ENCODE measurements around the gene ZNF580. TPM values are rescaled to one million over a fixed set of nuclear protein-coding genes. Genes with fewer than 3 reads are reported as not detected.

Gene ZNF580
- total and polyA plus RNA-seq, 11 donors, result 8.2 to 41.5 (median 21.1) TPM

DNA sequence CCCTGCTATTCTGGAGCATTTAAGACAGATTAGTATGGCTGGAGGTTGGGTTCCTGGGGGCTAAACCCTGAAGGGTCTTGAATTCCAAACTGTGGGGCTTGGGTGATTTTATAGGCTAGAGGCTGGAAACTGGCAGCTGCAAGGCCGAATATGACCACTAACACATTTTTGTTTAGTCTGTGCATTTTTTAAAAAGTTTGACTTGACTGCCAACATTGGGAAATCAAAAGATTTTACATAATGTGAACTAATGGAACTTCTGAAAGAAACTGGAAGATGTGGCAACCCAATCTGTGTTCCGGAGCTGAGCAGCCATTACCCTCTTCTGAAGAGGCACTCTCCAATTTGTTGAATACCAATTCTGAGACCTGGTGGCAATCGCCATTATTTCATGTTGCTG lies 21.5 kb upstream of the ZNF580 start:
- WGBS, 4 donors, result 84 to 93% (median 88%) methylated on average over 3 of the region's 3 CpGs
- Histone ChIP-seq H3K4me3 (no peak overlapping the region), H3K27ac (peak overlapping the region in 1 of 12 donors; percentile 58), H3K9me3 (no peaks in the 10 kb centered on the region), H3K36me3 (peaks cover 0 to 52% (median 33%) of the 10 kb centered on the region in 9 donors), H3K4me1 (peaks cover 0 to 37% (median 9%) of the 10 kb centered on the region in 12 donors), H3K27me3 (no peaks in the 10 kb centered on the region)
- intact Hi-C loops (cut with DNase I), result no loop called here
- no peak for TF ChIP-seq CTCF (IDR thresholded peaks at IDR 0.05)
- TF ChIP-seq POLR2A (IDR thresholded peaks at IDR 0.05), result no peak
- DNase-seq, result no peak
- ATAC-seq, result no peak

DNA sequence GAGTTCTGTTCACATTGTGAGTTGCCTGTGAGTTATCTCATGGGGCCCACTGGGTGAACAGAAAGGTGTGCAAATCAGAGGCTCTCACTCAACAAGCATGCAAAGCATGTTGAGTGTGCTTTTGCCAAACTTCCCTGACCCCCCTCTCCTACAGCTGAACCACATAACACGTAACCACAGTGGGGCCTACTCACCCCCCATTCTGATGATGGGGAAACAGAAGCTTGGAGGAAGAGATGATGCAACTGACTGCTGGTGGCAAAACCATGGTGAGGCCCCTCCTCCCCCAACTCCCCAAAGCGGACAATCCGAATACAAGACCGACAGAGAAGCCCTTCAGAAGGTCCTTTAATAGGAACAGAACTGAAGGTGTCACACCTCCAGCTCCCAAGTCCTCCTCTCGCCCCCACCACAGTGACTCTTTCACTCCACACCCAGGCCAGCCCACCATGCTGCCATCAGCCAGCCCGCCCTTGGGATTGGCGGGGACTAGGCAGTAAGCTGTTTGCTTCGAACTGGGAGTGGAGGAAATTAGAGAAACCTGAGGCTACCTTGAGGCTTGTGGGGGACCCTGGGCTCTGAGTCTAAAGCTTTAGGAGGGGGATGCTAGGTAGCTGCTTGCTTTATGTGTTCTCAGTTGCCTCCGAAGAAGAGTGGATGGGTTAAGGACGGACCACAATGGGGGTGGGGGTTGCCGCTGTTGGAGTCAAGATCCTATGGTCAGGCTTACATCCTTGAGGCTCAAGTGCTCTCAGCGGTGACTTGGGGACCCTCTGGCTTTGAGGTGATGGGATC lies 20.2 kb upstream of the ZNF580 start:
- ATAC-seq (no peak), DNase-seq (peak in 1 of 5 donors; percentile 37)
- intact Hi-C loops (cut with DNase I), result loop anchor here in 1 of 10 donors (5.0 kb wide), 1 partner anchor 103 kb away; no protein-coding TSS in a partner anchor
- Histone ChIP-seq H3K4me3 (no peak overlapping the region), H3K4me1 (peaks cover 0 to 48% (median 11%) of the 10 kb centered on the region in 12 donors), H3K27ac (no peak overlapping the region), H3K27me3 (no peaks in the 10 kb centered on the region), H3K9me3 (no peaks in the 10 kb centered on the region), H3K36me3 (peaks cover 0 to 43% (median 28%) of the 10 kb centered on the region in 9 donors)
- TF ChIP-seq POLR2A (IDR thresholded peaks at IDR 0.05) (no peak), CTCF (IDR thresholded peaks at IDR 0.05) (no peak)
- WGBS, 4 donors, result 87 to 92% (median 91%) methylated on average over 12 of the region's 12 CpGs

GRCh38 chr19:55621205-55621672 lies 19.6 kb upstream of the ZNF580 start:
- Histone ChIP-seq H3K27me3 (no peaks in the 10 kb centered on the region), H3K4me1 (peaks cover 0 to 54% (median 11%) of the 10 kb centered on the region in 12 donors), H3K9me3 (no peaks in the 10 kb centered on the region), H3K36me3 (peaks cover 0 to 37% (median 22%) of the 10 kb centered on the region in 9 donors), H3K27ac (no peak overlapping the region), H3K4me3 (no peak overlapping the region)
- intact Hi-C loops (cut with DNase I), result loop anchor here in 1 of 10 donors (5.0 kb wide), 1 partner anchor 104 kb away; no protein-coding TSS in a partner anchor
- ATAC-seq (no peak), DNase-seq (no peak)
- 74 to 85% (median 84%) methylated on average over 5 to 9 of the region's 9 CpGs for WGBS, 4 donors
- TF ChIP-seq POLR2A (IDR thresholded peaks at IDR 0.05), result no peak
- TF ChIP-seq CTCF (IDR thresholded peaks at IDR 0.05), result no peak

- 95 to 97% (median 96%) methylated on average over 48 to 55 of the region's 55 CpGs for WGBS, 4 donors
- ATAC-seq, result no peak
- TF ChIP-seq POLR2A (IDR thresholded peaks at IDR 0.05) (no peak), CTCF (IDR thresholded peaks at IDR 0.05) (no peak)
These were observed 19.1 kb upstream of the ZNF580 start for GRCh38 chr19:55621673-55622231.

More at GRCh38 chr19:55621673-55622231, 19.1 kb upstream of the ZNF580 start:
- Histone ChIP-seq H3K27me3 (no peaks in the 10 kb centered on the region), H3K4me1 (peaks cover 0 to 54% (median 11%) of the 10 kb centered on the region in 12 donors), H3K4me3 (no peak overlapping the region), H3K27ac (no peak overlapping the region), H3K36me3 (peaks cover 0 to 32% (median 17%) of the 10 kb centered on the region in 9 donors), H3K9me3 (no peaks in the 10 kb centered on the region)
- intact Hi-C loops (cut with DNase I), result loop anchor here in 2 of 10 donors (2.0 to 5.0 kb wide), 2 partner anchors 15 to 104 kb away; no protein-coding TSS in a partner anchor
- DNase-seq, result peak in 2 of 5 donors; percentile 40 to 67

Data from heart left ventricle (tissue), 16 donors.